NCI-H748 (cell line): ENCODE data around the gene PFN3.

Experiments
- DNase-seq: peaks from one replicate; lab custom pipeline; 2025; ENCODE audit not compliant: unreplicated experiment; lab: John Stamatoyannopoulos, UW

Gene PFN3

DNA sequence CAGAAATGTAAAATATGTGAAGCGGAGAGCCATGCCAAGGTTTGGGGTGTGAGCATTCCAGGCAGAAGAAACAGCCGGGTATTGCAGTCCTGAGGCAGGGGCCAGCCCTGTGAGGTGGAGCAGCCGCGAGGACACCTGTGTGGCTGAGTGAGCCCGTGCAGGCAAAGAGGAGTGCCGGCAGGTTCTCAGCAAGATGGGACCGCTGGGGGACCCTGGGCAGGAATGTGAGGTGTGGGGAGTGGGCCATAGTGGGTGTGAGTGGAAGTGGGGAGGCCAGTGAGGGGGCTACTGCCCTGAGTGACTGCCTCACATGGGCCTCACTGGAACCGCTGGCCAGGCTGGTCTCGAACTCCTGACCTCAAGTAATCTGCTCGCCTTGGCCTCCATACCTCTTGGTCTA, 38.0 kb upstream of the PFN3 start:
- DNase-seq: no peak

DNA sequence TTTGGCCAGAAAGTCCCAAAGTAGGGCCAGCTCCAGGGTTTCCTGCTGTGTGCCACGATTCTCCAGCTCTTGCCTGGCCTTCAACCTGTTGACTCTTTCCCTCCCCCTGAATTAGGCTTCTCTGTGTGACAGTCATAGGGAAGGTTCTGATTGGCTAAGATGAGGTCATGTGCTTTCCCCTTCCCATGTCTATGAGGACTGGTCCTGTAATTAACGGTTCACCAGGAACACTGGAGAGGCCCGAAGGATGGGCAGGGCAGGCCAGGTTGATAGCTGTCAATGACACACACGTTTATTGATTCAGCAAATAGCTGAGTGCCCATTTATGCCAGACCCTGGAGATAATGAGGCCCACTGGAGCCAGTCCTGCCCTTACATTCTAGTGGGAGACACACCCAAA, 37.2 kb upstream of the PFN3 start:
- DNase-seq: peak; percentile 52

DNA sequence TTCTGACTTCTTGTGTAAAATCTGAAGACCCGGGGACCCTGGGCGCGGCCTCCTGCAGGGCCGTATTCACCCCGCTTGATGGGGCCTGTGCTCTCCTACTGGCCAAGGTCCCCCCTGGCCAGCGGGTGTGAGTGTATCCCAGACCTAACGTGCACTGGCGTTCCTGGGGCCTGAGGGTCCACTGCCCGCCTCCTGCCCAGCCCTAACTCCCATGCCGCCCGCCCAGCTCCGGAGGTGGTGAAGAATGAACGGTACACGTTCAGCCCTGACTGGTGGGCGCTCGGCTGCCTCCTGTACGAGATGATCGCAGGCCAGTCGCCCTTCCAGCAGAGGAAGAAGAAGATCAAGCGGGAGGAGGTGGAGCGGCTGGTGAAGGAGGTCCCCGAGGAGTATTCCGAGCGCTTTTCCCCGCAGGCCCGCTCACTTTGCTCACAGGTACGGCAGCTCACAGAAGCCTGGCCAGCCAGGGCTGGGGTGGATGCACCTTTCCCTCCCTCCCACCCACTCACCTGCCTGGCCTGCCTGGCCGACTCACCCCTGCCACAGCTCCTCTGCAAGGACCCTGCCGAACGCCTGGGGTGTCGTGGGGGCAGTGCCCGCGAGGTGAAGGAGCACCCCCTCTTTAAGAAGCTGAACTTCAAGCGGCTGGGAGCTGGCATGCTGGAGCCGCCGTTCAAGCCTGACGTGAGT, 35.5 kb upstream of the PFN3 start:
- DNase-seq: no peak

DNA sequence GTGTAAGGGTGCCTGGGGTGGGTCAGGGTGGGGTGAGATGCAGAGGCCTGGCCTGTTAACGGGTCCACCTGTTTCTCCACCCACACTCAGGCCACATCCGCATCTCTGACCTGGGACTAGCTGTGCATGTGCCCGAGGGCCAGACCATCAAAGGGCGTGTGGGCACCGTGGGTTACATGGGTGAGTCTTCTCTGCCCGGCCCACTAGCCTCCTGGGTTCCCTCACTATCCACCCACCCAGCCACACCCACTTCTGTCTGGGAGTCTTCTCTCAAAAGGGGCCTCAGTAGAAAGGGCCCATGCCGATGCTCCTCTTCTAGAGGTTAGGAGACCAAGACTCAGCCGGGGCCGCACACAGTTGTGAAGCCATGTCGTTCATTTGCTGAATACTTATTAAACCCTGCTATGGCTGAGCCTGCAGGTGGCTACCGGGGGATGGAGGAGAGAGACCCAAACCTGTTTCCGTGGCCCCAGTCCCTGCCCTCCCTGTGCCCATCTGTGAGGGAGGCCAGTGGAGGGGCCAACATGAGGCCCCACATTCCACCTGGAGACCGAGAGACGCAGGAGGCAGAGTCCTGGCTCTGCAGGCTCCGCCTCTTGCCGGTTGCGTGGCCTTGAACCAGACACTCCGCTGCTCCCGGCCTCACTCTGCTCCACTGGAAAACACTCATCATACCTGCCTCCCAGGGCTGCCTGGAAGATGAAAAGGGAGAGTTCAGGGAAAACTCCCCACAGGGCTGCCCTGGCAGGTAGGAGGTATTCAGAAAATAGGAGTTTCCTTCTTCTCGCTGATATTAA, 34.7 kb upstream of the PFN3 start:
- DNase-seq: no peak

DNA sequence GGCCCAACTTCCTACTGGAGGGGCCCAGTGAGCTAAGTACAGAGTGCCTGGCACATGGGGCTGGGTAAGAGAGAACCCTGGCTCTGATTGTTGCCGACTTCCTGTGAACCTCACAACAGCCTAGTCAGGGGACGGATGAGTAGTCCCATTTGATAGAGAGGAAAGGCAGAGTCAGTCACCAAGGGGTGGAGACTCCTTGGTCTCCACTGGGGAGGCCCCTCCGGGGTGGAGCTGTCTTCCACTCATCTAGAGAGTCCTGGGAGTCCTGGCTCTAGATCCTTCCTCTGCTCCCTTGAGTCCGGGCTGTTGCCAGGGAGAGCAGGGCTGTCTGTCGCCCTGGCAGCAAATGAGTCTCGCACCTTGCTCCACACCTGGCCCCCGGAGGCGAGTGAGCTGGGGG, 34.0 kb upstream of the PFN3 start:
- no peak for DNase-seq

DNA sequence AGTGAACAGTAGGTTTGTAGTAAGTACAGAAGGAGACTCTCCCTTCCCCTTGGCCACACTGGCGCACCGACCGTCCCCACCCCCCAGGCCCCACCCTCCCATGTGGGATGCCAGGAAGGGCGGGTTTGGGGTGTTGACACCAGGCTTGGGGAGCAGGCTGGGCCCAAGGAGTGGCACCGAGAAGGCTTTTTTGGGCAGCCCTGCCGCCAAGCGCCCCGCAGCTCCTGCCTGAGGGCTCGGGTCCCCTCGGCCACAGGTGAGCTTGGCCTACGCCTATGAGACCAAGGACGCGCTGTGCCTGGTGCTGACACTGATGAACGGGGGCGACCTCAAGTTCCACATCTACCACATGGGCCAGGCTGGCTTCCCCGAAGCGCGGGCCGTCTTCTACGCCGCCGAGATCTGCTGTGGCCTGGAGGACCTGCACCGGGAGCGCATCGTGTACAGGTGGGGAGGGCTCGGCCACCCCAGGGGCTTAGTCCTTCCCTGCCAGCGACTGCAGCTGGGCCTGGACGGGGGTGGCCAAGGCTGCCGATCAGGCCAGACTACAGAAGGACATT, 33.3 kb upstream of the PFN3 start:
- no peak for DNase-seq

DNA sequence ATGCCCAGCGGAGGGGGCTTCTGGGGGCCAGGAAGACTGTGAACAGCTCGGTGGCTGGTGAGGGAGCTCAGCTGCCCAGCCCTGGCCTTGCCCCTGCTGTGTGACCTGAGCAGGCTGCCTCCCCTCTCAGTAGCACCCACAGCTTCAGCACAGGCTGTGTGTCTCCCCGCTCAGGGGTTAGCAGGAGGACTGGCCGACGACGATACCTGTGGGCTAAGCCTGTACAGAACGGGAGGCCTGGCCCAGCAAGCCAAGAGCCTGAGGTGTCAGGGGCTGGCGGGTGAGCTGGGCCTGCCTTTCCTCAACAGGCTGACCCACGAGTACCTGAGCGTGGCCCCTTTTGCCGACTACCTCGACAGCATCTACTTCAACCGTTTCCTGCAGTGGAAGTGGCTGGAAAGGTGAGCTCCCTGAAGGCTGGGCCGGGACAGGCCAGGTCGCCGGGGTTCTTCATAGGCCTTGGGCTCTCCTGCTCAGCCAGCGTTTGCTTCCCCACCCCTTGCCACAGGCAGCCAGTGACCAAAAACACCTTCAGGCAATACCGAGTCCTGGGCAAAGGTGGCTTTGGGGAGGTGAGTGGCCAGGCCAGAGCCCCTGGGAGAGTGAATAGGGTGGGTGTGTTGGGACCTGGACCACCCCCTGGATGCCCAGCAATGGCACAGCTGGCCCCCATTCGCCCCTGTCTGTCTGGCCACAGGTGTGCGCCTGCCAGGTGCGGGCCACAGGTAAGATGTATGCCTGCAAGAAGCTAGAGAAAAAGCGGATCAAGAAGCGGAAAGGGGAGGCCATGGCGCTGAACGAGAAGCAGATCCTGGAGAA, 32.6 kb upstream of the PFN3 start:
- DNase-seq: no peak

DNA sequence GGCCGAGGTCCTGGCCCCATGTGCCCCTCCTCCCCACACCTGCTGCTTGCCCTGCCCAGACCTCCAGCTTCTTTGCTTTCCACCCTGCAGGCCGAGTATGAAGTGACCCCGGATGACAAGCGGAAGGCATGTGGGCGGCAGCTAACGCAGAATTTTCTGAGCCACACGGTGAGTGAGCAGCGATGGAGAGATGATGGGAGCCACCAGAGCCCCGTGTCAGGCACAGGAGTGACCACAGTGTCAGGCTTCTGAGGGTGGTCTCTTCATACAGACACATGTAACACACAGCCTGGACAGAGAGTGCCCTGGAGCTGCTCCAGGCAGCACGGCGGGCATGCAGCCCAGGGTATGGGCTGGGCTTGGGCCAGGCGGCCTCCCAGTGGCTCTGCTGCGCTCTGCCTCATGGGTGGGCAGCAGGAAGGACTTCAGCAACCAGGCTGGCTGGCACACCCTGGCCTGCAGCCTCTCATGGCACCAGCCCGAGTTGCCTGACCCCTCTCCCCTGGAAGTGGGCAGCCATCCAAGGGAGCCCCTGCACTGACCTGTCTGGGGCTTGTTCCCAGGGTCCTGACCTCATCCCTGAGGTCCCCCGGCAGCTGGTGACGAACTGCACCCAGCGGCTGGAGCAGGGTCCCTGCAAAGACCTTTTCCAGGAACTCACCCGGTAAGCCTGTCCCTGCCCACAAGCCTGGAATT, 31.8 kb upstream of the PFN3 start:
- DNase-seq: no peak

DNA sequence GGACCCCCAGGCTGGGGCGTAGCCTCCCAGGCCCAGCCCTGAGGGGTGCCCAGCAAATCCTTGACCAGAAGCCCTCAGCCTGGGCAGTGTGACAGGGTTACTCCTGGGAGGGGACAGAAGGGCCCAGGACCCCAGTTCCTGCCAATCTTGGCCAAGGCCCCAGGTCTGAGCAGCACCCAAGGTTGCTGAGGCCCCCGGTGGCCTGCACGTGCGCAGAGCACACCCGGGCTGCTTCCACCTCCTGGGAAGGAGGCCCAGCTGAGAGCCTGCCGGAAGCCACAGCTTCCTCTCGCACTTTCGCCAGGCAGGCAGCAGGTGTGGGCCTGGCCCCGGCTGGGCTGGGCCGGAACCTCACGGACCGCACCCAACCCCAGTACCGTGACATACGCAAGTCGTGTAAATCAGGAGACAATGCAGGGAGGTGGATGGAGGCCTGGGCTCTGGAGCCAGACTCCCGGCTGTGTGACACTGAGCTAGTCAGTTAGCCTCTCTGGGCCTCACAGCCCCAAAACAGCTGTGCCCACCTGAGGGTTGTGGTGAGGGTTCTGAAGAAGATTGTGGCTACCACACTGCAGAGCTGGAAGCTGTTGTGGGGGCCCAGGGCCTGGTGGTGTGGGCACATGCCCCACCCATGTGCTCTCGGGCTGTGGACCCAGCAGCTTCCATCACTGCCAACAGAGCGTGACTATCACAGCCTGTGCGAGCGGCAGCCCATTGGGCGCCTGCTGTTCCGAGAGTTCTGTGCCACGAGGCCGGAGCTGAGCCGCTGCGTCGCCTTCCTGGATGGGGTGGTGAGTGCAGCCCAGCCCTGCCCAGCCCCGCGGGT, 31.1 kb upstream of the PFN3 start:
- no peak for DNase-seq

DNA sequence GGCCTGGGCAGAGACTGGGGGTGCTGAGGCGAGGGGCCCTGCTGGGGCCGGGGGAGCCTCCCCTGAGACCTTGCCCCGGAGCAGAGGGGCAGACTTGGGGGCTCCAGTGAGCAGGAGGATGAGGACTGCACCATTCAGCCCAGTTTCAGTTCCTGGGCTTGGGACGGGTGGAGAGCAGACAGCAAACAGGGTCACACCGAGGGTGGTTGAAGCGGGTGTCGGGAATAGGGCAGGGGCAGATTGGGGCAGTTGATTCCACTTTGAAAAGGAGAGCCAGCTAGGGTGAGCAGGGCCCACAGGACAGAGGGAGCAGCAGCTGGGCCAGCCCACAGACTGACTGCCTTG, 30.5 kb upstream of the PFN3 start:
- no peak for DNase-seq

DNA sequence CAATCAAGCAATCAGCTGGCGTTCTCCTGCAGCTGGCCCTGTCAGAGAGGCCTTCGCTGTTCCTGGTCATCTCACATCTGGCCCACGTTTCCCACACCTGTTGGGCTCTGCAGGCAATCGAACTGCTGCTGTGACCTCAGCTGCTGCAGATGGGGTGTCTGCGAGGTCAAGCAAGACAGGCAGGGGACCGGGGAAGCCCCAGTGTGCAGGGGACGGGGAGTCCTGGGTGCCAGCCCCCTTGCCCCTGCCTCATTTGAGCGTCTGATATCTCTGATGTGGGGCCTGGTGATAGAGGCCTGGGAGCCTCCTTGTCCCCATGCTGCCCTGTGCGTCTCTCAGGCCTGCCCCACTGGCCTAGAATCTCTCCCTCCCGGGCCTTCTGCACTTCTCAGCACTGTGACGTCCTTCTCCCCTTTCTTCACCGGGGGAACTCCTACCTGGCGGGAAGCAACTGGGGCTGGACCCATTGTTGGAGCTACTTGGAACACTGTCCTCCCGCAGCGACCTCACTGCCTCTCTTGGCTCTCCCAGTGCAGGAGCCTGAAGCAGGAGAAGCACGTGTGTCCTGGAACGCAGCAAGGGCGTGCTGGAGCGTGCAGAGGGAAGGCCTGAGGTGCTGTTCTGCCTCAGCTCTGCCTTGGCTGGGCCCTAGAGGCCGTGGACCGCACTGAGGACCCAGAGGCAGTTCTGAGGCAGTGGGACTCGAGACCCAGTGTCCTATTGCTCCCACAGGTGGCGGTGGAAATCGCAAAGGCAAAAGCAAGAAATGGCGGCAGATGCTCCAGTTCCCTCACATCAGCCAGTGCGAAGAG, 29.9 kb upstream of the PFN3 start:
- DNase-seq: no peak

DNA sequence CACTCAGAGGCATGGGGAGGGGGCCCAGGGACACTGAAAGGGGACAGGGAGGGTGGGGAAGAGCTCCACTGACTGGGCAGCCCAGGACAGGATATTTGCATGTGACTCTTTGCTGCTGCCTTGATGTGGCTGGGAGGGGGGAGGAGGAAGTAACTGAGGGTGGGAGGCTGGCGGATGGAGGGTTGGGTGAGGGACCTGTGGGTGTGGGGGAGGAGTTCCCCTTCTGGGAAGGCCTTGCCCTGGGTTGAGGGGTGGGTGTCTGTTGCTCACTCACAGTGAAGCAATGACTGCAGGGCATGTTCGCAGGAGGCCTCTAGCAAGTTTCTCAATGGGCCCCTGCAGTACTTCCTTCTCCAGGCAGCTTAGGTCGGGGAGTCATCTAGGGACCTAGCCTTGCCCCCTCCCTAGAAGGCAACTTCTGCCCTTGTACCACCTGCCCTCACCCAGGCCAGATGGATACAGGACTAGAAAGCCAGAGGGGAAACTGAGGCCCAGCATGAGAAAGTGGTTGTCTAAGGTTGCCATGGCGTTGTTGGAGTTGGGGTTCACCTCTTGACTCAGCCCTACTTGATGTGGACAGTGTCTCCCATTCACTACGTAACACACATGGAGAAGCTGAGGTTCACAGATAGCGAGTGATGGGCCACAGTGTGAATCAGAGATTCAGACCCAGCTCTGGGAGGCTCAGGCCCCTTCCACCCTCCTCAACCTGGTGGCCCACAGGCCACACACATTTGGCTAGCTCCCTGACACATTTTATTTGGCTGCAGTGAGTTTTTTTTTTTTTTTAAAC, 29.0 kb upstream of the PFN3 start:
- DNase-seq: no peak

DNA sequence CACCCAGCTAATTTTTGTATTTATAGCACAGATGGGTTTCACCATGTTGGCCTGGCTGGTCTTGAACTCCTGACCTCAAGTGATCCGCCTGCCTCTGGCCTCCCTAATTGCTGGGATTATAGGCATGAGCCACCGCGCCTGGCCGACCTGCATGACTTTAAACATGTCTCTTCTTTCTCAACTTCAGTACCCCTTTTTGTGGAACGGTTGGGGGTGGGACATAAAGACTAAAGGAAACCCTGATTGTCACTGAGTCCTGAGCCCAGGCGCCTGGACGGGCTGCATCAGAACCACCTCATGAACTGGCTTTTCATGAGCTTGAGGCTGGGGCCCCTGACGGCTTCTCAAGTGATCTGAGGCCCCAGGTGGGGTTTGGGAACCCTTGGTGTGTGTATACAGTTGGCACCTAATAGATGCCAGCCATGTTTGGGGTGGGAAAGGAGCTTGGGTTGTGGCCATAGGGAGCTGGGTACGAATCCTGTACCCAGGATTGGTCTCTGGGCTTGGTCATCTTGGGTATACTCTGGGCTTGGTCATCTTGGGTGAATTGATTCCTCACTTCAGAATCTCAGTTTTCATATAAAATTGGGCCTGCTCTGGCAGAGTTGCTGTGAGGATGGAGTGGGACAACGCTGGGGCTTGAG, 28.2 kb upstream of the PFN3 start:
- DNase-seq: no peak

DNA sequence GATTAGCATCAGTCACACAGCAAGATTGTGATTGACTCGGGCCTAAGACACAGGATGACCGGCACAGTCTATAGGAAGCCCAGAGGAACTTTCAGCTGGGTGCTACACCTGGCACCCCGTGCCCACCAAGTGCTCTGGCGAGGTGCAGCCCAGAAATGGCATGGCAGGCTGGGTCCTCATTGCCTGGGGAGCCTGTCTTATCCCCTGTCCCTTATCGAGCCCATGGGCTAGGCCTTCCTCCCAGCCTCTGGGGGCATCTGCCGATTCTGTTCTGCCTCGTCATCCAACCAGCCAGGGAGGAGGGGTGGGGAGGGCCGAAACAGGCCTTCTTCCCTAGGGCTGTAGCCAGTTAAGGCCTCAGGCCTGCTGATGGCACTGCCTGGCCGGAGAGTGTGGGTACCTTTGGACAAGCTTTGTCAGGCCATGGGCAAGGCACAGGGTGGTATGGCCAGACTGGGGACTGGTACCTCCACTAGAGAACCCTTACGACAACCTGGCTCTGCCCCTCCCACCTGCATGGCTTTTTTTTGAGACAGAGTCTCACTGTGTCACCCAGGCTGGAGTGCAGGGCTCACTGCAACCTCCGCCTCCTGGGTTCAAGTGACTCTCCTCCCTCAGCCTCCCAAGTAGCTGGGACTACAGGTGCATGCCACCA, 27.6 kb upstream of the PFN3 start:
- DNase-seq: no peak

DNA sequence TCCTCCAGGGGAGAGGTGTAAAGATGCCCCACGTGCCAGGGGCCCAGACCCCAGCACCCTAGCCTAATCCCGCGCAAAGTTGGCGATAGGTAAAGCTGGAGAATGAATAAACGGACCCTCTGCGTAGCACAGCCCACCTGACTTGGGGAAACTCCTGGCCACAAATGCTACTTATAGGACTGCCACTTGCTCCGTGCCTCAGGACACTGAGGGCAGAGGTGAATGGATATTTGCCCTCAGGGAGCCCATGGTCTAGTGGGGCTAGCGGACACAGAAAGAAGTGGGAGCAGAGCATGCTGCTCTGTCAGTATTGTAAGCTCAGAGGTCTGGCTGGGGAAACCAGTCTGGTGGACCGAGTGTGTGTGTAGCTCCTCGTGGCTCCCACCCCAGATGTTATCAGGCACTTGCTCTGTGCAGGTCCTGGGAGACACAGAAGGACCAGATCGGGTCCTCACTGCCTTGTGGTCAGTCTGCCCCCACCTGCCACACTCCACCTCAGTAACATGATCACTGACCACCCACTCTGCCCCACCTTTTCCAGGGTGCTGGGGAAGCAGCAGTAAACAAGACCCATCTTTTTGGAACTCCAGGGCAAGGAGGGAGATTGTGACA, 26.9 kb upstream of the PFN3 start:
- DNase-seq: peak; percentile 36

DNA sequence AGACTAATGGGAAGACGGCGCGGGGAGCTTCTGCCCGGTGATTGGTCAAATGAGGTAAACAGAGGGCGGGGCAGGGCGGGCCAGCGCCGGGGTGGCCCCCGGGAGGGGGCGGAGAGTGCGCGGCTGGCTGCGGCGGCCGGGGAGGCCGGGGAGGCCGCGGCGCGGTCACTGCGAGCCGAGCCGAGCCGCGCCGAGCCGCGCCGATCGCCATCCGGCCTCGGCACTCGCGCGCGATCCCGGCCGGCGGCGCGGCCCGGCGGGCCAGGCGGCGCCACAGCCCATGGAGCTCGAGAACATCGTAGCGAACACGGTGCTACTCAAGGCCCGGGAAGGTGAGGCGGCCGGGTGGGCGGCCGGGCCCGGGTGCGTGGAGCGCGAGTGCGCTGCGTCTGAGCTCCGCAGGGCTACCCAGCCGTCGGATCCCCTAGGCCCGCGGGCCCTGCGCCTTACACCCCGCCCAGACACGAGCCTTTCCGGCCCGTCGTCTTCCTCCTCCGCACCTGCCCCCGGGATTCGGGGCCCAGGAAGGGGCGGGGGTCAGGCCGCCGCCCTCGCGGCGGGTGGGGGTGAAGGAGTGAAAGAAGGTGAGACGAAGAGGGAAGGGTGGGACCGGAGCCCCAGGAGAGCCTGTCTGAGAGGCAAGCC, 26.2 kb upstream of the PFN3 start, which contains the start of gene GRK6:
Gene GRK6, plus strand, starts transcription at position 111 of the 645 bp plus-strand sequence. Its CDS starts 170 bp downstream, at position 281.
- DNase-seq: peak; percentile 69
